OCI-LY1 (cell line): ENCODE data around the gene NINJ2.

Experiments
- EZH2 ChIP-seq: fragments of 200-600 bp; sonication (generic), shearing (Covaris generic); IDR thresholded peaks from 2 replicates; pipeline ENCODE4 v1.8.0; 2017; ENCODE audit warnings: borderline replicate concordance, mixed run types, mild to moderate bottlenecking, antibody characterized with exemption, low read length, moderate library complexity, mixed read lengths
- TF ChIP-seq, protein P1 (sequence below): fragments of 200-600 bp; sonication (generic), shearing (Covaris generic); IDR thresholded peaks from 2 replicates; pipeline ENCODE4 v1.5.1; 2017; ENCODE audit warnings: mild to moderate bottlenecking, antibody characterized with exemption, low read length, moderate library complexity, mixed read lengths

DNA sequence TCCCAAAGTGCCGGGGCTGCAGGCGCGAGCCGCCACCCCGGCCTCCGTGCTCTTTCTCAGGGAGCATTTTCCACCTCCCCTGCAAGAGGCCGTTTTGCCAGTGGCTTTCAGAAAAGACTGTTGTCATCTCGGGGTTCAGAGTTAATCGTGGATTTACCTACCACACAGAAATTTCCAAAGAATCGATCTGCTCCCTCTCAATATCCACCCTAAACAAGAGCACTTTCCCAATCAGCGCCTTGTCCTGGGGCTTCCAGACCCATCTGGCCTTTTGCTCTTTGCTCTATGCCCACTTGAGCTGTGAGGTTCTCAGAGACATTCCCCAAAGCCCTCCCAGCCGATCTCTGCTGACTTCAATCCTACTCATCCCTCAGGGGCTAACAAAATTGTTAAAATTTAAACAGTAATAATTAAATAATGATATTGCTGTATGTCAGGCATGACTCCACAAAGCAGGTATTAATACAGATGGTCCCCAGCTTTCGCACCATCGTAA, 86.6 kb downstream of the NINJ2 start:
- TF ChIP-seq, protein P1, sequence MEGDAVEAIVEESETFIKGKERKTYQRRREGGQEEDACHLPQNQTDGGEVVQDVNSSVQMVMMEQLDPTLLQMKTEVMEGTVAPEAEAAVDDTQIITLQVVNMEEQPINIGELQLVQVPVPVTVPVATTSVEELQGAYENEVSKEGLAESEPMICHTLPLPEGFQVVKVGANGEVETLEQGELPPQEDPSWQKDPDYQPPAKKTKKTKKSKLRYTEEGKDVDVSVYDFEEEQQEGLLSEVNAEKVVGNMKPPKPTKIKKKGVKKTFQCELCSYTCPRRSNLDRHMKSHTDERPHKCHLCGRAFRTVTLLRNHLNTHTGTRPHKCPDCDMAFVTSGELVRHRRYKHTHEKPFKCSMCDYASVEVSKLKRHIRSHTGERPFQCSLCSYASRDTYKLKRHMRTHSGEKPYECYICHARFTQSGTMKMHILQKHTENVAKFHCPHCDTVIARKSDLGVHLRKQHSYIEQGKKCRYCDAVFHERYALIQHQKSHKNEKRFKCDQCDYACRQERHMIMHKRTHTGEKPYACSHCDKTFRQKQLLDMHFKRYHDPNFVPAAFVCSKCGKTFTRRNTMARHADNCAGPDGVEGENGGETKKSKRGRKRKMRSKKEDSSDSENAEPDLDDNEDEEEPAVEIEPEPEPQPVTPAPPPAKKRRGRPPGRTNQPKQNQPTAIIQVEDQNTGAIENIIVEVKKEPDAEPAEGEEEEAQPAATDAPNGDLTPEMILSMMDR: no peak
- no peak for TF ChIP-seq EZH2
